ENCODE data around the gene DNAJB6.

DNA sequence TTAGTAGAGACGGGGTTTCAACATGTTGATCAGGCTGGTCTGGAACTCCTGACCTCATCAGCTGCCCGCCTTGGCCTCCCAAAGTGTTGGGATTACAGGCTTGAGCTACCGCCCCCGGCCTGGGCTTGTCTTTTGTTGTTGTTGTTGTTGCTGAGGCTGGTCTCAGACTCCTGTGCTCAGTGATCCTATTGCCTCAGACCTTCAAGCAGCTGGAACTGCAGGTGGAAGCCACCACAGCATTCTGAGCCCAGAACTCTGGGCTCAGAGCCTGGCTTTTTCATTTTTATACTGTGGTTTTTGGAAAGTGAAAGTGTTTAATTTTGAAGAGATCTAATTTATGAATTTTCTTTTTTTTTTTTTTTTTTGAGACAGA, 16.2 kb upstream of the DNAJB6 start:
- TF ChIP-seq, protein P1, sequence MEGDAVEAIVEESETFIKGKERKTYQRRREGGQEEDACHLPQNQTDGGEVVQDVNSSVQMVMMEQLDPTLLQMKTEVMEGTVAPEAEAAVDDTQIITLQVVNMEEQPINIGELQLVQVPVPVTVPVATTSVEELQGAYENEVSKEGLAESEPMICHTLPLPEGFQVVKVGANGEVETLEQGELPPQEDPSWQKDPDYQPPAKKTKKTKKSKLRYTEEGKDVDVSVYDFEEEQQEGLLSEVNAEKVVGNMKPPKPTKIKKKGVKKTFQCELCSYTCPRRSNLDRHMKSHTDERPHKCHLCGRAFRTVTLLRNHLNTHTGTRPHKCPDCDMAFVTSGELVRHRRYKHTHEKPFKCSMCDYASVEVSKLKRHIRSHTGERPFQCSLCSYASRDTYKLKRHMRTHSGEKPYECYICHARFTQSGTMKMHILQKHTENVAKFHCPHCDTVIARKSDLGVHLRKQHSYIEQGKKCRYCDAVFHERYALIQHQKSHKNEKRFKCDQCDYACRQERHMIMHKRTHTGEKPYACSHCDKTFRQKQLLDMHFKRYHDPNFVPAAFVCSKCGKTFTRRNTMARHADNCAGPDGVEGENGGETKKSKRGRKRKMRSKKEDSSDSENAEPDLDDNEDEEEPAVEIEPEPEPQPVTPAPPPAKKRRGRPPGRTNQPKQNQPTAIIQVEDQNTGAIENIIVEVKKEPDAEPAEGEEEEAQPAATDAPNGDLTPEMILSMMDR (IDR thresholded peaks at IDR 0.05): no peak
- TF ChIP-seq POLR2AphosphoS5 (IDR thresholded peaks at IDR 0.05): no peak
- no peak for TF ChIP-seq EP300 (IDR thresholded peaks at IDR 0.05)
- TF ChIP-seq POLR2A (IDR thresholded peaks at IDR 0.05): no peak

Measured in suprapubic skin (tissue), 4 donors.